H1 (cell line): ENCODE data around the gene EMD. TPM values are rescaled to one million over a fixed set of nuclear protein-coding genes. Genes with fewer than 3 reads are reported as not detected.

Source experiments
- CHD1 ChIP-seq: IDR thresholded peaks from 2 replicates; pipeline ENCODE4 v1.6.1; 2012; ENCODE audit warnings: low read depth, low read length, improper control_type of control experiment
- RNF2 ChIP-seq: fragments of 200-900, 300-1000 bp; sonication (generic); IDR thresholded peaks from 2 replicates; pipeline ENCODE4 v1.7.1; 2016; ENCODE audit warnings: borderline replicate concordance, low read depth, mild to moderate bottlenecking, antibody characterized with exemption, low read length; ENCODE audit not compliant: poor library complexity, severe bottlenecking; ENCODE audit errors: missing control alignments
- TBP ChIP-seq: IDR thresholded peaks from 2 replicates; pipeline ENCODE4 v1.6.1; 2011; ENCODE audit warnings: low read depth, low read length, improper control_type of control experiment
- polyA plus RNA-seq, 7 experiments: library from polyadenylated mRNA; depleted of rRNA in 3 of 7; stranded (reverse) in 5 of 7; unstranded in 2 of 7; fragments of >200 nt in 5 of 7; fragments of 200-250 nt in 2 of 7; gene quantifications; 1 replicate in 5 of 7; 2 replicates in 1 of 7; 4 replicates in 1 of 7; pipeline versions ENCODE4 v1.2.1 to v1.2.3, GENCODE V29; 2011 to 2013; ENCODE audit warnings: missing spikeins in 2 of 7, mixed read lengths in 2 of 7
- total RNA-seq: library from RNA; stranded (reverse); fragmentation: NEBNext Ultra II Directional; extraction: Animal tissue kit (Norgen Biotek cat#: 25700); gene quantifications from 2 replicates; pipeline ENCODE4 v1.2.1, GENCODE V29; 2021
- TF ChIP-seq, protein P1 (sequence below): IDR thresholded peaks from 2 replicates; pipeline ENCODE4 v1.6.1; 2011; ENCODE audit warnings: low read length, improper control_type of control experiment
- TF ChIP-seq, protein P2 (sequence below): IDR thresholded peaks from 2 replicates; pipeline ENCODE4 v1.6.1; 2012; ENCODE audit warnings: inconsistent platforms

Gene EMD
- total and polyA plus RNA-seq, 2 of the 8 experiments (the other 6 are each of a cell fraction or from before 2014, with no cell fraction given): 45.5 to 109 TPM

DNA sequence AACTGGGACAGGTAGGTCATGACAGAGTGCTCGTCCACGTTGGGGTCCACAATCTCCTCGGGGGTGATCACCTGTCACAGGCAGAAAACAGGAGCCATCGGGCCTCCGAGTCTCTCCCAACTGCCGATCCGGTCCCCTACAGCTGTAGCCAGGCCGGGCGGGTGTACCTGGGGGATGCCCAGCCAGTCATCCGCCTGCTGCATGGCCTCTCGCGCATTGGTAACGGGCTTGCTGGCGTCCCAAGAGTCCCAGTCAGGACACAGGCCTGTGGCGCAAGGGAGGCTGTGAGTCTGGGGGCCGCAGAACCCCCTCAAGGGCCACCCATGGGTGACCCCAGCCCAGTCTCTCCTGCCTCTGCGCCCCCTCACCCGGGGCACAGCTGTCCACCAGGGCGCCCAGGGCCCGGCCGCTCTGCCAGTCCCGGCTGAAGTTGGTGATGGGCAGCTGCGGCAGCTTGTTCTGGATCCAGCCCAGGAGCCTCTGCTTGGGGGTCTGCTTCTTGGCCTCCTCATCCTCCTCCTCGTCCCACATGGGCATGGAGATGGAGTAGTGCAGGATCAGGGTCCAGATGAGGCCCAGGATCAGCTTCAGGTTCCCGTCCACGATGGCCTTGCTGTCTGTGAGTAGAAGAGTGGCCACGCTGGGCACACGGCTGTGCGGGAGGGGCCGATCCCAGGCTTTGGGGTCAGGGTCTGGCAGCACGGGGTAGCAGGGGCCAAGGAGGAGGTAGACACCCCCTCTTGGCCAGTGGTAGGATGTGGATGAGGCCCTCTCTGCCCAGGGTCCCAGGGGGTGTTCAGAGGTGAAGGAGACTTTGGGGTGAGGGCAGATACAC is 11.4 kb upstream of the EMD start (continued):
- TF ChIP-seq, protein P1, sequence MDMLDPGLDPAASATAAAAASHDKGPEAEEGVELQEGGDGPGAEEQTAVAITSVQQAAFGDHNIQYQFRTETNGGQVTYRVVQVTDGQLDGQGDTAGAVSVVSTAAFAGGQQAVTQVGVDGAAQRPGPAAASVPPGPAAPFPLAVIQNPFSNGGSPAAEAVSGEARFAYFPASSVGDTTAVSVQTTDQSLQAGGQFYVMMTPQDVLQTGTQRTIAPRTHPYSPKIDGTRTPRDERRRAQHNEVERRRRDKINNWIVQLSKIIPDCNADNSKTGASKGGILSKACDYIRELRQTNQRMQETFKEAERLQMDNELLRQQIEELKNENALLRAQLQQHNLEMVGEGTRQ: no peak
- TF ChIP-seq CHD1 (no peak), RNF2 (no peak), TBP (no peak)
- TF ChIP-seq, protein P2, sequence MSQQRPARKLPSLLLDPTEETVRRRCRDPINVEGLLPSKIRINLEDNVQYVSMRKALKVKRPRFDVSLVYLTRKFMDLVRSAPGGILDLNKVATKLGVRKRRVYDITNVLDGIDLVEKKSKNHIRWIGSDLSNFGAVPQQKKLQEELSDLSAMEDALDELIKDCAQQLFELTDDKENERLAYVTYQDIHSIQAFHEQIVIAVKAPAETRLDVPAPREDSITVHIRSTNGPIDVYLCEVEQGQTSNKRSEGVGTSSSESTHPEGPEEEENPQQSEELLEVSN: no peak
- TF ChIP-seq, all 59 proteins: peak for 0
